Esophagus muscularis mucosa (tissue), 4 donors: Measurements from ENCODE around the gene HLA-B.

ENCODE experiments used
- CTCF ChIP-seq, 3 experiments: fragments of 200-600 bp in 2 of 3; fragments of 450-650 bp in 1 of 3; sonication (generic) in 2 of 3; IDR thresholded peaks; one replicate each; pipeline ENCODE4 v1.5.1; 2017 to 2019; ENCODE audit warnings: antibody characterized with exemption in 3 of 3, mild to moderate bottlenecking in 2 of 3, moderate library complexity in 1 of 3
- EP300 ChIP-seq: sonication (generic); formaldehyde crosslinking; IDR thresholded peaks from one replicate; pipeline ENCODE4 v1.6.1; 2017; ENCODE audit warnings: antibody characterized with exemption
- POLR2A ChIP-seq: fragments of 450-650 bp; IDR thresholded peaks from one replicate; pipeline ENCODE4 v1.6.1; 2017; ENCODE audit warnings: antibody characterized with exemption, moderate library complexity, mild to moderate bottlenecking, low read depth
- POLR2AphosphoS5 ChIP-seq, 2 donors: sonication (generic); formaldehyde crosslinking; IDR thresholded peaks; one replicate each; pipeline ENCODE4 v1.6.1; 2017; ENCODE audit warnings: antibody characterized with exemption in 2 of 2

- TF ChIP-seq CTCF (IDR thresholded peaks at IDR 0.05) (no peak), EP300 (no peak), POLR2A (no peak), POLR2AphosphoS5 (IDR thresholded peaks at IDR 0.05) (no peak)
Observed at GRCh38 chr6:31321005-31321707, 35.8 kb downstream of the HLA-B start.
